Measurements from ENCODE around the gene PIPOX.

PIPOX gene, protein sequence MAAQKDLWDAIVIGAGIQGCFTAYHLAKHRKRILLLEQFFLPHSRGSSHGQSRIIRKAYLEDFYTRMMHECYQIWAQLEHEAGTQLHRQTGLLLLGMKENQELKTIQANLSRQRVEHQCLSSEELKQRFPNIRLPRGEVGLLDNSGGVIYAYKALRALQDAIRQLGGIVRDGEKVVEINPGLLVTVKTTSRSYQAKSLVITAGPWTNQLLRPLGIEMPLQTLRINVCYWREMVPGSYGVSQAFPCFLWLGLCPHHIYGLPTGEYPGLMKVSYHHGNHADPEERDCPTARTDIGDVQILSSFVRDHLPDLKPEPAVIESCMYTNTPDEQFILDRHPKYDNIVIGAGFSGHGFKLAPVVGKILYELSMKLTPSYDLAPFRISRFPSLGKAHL

GRCh38 chr17:29042679-29043538, at the start of gene PIPOX:
TSS of gene PIPOX (plus strand) at chr17:29043141. CDS start at chr17:29043226, 85 bp downstream.
- DNase-seq = no peak

DNA sequence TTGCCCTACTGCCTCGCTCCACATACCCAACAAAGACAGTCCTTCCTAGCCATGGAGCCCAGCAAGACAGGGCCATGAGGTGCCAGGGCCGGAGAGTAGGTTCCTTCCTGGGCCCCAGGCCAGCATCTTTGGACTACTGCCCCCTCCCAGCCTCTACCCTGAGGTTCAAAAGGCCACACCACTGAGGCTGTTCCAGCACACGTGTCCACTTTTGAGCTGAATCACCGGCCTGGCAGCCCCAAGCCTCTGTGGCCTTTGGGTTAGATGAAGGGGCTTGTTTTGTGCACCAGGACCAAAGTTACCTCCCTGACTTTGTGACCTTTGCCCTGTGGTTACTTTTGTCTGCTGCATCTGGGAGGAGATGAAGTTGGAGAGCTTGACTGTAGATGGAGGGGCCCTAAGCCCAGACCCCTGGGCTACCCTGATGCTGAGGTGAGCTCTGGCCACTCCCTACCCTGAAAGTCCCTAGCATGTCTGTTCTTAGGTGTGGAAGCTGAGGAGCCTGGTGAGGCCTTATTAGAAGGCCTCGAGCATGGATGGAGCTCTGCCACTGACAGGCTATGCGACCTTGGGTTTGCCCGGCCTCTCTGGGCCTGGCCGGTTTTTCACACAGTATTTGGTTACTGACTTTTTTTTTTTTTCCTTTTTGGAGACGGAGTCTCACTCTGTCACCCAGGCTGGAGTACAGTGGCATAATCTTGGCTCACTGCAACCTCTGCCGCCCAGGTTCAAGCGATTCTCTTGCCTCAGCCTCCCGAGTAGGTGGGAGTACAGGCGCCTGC, 49.1 kb upstream of the PIPOX start:
- no peak for DNase-seq

GRCh38 chr17:28996554-28997096, 46.3 kb upstream of the PIPOX start:
- DNase-seq = no peak

DNA sequence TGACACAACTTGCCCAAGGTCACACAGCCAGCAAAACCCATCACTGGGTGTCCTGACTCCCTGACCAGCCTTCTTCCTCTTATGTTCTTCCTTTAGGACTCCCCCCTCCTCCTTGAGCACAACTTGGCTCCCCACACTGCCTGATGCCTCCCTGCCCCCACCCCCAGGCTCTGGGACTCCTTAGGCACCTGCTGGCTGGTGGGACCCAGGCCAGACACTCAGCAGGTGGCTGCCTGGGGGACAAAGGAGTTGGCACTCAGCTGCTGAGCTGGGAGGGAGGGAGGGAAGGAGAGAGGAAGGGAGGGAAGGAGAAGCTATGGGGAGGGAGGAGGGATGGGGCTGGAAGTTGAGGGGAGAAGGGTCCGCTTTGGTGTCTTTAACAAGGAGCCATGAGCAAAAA, 45.1 kb upstream of the PIPOX start:
- no peak for DNase-seq

DNA sequence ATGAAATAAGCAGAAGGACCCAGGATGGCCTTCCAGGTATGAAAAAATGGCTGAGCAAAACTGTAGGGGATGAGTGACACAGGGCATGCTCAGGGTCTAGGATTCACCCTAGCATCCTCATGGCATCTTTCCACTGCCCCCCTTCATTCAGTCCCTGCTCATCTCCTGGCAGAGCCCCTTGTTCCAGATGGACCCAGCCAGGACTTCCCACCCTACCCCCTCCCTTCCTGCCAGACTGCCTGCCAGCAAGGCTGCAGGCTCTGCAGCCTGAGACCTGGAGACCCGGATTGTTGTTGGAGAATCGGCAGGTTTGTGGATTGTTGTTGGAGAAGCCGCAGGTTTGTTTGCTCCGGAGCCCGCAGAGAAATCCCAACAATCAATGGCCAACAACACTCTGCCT, 43.7 kb upstream of the PIPOX start:
- DNase-seq = no peak

GRCh38 chr17:29000973-29001372, 42.0 kb upstream of the PIPOX start:
- DNase-seq = no peak

GRCh38 chr17:29002811-29003210, 40.1 kb upstream of the PIPOX start:
- no peak for DNase-seq

DNA sequence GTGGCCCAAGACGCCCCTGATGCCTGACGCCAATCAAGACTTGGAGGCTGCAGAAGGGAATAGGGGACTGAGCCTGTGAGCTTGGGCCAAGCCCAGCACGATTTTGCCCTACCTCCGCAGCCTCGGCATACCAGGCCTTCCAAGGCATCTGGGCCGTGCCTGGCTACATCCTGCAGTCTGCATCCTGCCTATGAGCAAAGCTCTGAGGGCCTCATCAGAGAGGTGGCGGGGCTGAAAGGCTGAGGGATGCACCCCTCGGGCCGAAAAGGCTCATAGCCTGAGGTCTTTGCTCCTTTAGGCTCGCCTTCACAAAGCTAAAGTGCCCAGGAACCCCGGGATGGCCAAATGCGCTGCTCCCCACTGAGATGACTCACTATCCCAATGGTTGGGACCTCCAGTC, 39.7 kb upstream of the PIPOX start:
- DNase-seq = no peak

DNA sequence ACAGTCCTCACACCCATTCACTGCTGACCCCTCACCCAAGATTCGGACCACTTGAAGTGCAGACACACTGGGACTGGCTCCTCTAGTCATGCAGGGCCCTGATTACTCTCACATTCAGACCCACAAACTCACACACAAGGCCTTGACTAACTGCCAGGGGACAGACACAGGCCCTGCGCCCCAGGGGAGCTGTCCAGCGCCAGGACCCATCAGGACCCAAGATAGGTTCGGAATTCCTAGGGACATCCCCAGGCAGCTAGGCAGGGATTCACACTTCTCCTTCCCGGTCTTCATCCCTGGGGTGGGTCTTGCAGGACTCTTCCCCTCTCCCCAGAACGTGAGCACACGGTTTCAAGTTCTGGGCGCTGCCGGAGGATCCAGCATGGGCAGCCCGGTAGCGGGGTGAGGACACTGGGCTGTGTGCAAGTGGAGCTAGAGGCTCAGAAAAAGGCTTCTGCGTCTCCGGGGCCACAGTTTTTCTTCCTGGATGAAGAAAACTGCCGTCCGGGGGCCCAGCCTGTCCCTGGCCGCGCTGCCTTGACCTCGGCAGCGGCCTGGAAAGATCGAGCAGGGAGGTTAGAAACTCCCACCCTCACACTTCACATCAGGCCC, 38.8 kb upstream of the PIPOX start:
- no peak for DNase-seq

DNA sequence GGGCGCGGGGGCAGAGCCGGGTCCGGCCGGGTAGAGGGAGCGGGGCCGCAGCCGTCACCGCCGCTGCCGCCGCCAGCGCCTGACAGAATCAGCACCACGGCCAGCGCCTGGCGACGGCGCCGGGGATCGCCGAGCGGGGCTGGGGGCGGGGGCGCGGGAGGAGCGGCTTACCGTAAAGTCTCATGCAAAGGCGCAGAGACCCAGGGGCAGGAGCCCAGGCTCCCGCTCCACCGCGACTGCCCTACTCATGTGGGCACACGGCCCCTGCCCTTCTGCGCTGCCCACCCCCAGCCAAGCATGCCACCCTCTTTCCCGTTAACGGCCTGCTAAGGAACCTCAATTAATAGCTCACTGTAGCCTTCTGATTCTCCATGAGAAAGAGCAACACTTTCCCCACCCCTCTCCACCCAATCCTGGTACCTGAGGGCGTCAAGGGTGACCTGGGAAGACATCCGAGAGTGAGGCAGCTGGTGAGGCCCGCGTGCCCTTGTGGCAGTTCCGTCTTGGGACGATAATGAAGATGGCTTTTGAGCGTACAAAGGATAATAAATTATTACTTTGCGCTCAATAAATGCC, 36.9 kb upstream of the PIPOX start, which contains the start of gene SEZ6:
SEZ6 (minus strand) TSS at position 98 of the 576 bp plus-strand sequence. CDS start 164 bp downstream, outside the sequence.
- DNase-seq = peak; percentile 25 to 56 (median 38)

DNA sequence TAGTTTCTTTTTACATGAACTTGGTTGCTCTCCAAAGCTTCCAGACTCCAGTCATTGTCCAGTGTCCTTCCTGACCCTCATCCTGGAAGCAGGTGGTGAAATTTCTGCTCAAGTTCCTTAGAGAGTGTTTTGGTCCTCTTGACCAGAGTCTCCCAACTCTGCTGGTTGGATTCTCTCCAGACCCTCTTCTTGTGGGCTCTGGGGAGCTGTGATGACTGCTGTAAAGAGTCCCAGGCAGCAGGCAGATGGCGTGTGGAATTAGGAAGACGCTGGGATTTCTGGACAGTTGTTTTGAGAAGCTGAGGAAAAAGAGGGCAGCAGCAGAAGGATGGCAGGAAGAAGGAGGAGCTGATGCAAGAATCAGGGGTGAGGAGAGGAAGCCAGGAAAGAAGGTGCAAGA, 35.5 kb upstream of the PIPOX start:
- DNase-seq = no peak

- DNase-seq = no peak
Measured at GRCh38 chr17:29007860-29008455, 35.0 kb upstream of the PIPOX start.

- DNase-seq = no peak
Measured at GRCh38 chr17:29008591-29008990, 34.4 kb upstream of the PIPOX start.

DNA sequence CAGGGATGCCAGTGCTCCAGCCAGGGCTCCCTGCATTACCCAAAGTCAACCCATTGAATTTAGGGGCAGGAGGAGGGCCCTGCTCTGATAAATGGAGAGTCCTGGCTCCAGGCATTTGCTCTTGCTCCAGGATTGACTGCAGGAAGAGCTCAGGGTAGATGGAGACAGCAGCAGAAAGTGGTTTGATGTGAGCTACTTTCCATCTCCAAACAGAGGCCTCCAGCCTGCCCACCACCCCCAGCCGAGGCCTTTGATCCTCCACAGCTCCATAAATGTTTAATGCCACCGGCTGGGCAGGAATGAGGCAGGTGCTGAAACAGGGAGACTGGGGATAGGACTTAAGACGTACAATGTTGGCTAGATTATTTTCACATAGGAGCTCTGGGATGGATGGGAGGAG, 32.8 kb upstream of the PIPOX start:
- DNase-seq = no peak

DNA sequence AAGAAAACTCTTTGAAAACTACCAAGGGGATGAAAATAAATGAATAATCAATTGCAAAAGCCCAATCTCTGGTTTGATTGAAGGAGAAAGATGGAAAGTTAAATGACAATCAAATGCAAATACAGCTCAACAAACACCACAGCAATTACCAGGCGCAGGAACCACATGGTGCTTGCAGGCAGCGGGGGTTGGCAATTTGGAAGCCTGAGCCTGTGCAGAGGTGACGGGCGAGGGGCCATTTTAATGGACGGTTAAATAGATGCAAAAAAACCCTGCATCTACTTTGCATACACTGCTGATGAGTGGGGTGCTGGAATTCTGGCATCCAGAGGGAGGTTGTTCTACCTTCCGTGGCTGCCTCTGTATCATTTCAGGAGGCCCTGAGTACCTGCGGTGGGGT, 32.4 kb upstream of the PIPOX start:
- DNase-seq = no peak

DNA sequence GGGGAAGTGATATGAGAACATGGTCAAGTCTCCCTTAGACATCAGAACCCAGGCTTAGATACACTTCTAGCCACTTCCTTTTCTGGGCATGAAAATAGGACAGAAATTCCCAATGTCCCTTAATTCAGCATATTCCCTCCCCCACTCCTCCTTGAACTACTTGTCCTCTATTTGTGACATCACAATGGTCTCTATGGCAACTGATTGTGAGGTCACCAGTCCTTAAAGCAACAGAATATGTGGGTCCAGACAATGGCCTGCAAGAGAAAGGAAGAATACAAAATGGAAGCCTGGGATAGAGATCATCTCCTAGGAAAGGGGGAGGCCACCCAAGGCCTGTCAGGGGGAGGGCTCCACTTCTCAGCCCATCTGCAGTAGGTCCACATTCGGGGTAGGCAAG, 30.4 kb upstream of the PIPOX start:
- no peak for DNase-seq

- no peak for DNase-seq
Measured at GRCh38 chr17:29014716-29015115, 28.2 kb upstream of the PIPOX start.

DNA sequence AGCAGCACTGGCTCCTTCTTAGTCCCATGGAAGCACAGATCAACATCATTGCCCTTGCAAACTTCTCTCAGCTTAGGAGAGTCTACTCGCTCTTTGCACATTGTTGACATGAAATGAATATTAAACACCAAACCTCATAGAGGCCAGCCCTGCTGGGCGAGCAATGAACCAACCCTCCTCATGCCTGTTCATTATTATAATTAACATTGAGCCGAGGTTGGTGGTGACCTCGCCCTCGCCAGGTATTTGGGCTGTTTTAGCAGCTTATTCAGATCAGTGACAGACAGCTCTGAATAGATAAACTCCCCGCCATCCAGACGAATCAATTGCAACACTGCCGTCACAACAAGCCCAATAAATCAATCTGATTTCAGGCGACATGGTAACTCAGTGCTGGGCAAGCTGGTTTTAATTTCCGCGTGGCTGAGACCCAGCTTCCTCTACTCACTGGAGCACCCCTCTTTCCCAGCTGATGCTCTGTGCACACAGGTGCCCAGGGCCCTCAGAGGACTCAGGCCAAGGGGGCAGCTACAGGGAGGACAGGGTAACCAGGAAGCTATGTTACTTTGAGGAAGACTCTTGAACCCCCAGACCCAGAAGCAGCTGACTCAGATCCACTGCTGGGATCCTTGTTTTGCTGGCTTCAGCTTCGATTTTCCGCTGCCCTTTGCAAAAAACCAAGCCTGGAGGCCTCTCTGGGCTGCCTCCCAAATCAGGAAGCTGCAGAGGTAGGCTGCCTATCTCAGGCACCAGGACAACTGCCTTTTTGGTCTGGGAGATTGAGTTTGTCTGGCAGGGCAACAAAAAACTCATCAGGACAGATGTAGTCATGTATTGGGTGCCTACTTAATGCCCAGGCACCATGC, 26.4 kb upstream of the PIPOX start:
- DNase-seq = no peak

DNA sequence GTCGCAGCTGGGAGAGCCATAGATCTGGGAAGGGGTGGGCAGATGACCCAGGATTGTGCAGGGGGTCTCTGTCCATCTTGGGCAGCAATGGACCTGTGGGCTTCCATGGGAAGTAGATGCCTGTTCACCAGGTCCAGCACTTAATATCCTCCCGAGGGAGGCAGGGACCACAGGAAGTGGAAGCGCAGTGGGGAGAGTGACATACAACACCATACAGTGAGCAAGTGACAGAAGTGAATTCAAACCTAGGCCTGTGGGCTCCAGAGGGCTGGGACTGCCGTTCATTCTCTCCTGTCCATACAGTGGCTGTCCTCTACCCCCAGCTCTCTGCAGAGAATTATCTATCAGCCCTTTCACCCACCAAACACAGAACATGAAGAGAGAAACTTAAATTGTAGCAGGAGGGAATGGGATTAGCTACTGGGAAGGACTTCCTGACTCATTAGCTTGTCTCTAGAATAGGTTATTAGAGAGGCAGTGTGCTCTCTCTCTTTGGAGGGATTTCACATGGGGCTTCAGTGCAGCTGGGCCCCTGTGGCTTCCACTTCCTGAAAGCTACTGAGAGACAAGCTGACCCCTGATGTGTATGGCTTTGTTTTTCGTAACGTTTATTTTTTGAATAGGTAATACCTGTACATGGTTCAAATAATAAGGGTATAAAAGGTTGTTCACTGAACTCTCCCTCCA, 24.0 kb upstream of the PIPOX start:
- DNase-seq = no peak
